K562 (cell line): ENCODE data around the gene SLCO2A1. TPM values are rescaled to one million over a fixed set of nuclear protein-coding genes. Genes with fewer than 3 reads are reported as not detected.

Experiments
- ATAC-seq: fragments of 200-7000 bp; cut with Tn5 transposase; 3 replicates; pipeline ENCODE4 v1.9.1; 2020; ENCODE audit warnings: moderate library complexity
- BruUV-seq: library from RNA; stranded (reverse); fragments of 400-500 nt; replicated peaks from 2 replicates; lab custom pipeline; 2021; lab: Mats Ljungman, UMichigan
- CTCF ChIA-PET: fragments of 300-600 bp; formaldehyde crosslinking; extraction: SDS; loops from one replicate; lab custom pipeline; 2021; ENCODE audit warnings: low intra/inter-chr PET ratio; lab: Yijun Ruan, JAX
- POLR2A ChIA-PET: fragments of 300-600, 350-650 bp; sonication (Branson Sonifier 250); formaldehyde crosslinking; extraction: SDS; loops from one replicate; lab custom pipeline; 2021; ENCODE audit warnings: antibody characterized with exemption, inconsistent platforms; lab: Yijun Ruan, JAX
- DNase-seq, 4 experiments: peaks; one replicate each; pipeline versions ENCODE4 v3.0.0 to v3.0.0-alpha.2; 2011 to 2018; ENCODE audit warnings: low spot score in 3 of 4, mixed read lengths in 3 of 4; ENCODE audit errors: extremely low read depth in 1 of 4
- FAIRE-seq: peaks from 2 replicates; lab custom pipeline; 2011; peaks lifted over from hg19 to GRCh38; lab: Jason Lieb, UNC
- H2AFZ ChIP-seq: 2 replicates; pipeline ENCODE4 v1.6.0; 2011; ENCODE audit warnings: low read depth, low read length, control low read depth, inconsistent platforms
- H3K27ac ChIP-seq: fragments of 200-600 bp; 3 replicates; pipeline ENCODE4 v1.8.0; 2011; ENCODE audit warnings: low read depth, mild to moderate bottlenecking, control low read depth, inconsistent platforms, low read length, moderate library complexity, mixed read lengths; ENCODE audit errors: extremely low read depth
- H3K27me3 ChIP-seq, 2 experiments: fragments of 300-600 bp in 1 of 2; 2 replicates in 1 of 2; 3 replicates in 1 of 2; pipeline versions ENCODE4 v1.6.0 to v1.8.0; 2011; ENCODE audit warnings: inconsistent platforms in 2 of 2, low read length in 2 of 2, mild to moderate bottlenecking in 1 of 2, mixed read lengths in 1 of 2, moderate library complexity in 1 of 2; ENCODE audit not compliant: control insufficient read depth in 2 of 2, insufficient read depth in 2 of 2
- H3K36me3 ChIP-seq: fragments of 300-600 bp; 3 replicates; pipeline ENCODE4 v1.8.0; 2011; ENCODE audit warnings: mild to moderate bottlenecking, low read length, inconsistent platforms; ENCODE audit not compliant: control insufficient read depth, insufficient read depth
- H3K4me1 ChIP-seq, 2 experiments: fragments of 200-600 bp in 1 of 2; replicated peaks in 1 of 2; 2 replicates in 1 of 2; 3 replicates in 1 of 2; pipeline versions ENCODE4 v1.5.1 to v1.8.0; 2011; ENCODE audit warnings: inconsistent platforms in 2 of 2, low read length in 2 of 2, mild to moderate bottlenecking in 1 of 2, mixed read lengths in 1 of 2, moderate library complexity in 1 of 2; ENCODE audit not compliant: control insufficient read depth in 2 of 2, insufficient read depth in 2 of 2
- H3K4me2 ChIP-seq: 2 replicates; pipeline ENCODE4 v1.6.1; 2011; ENCODE audit warnings: low read length, control low read depth, inconsistent platforms, mixed read lengths; ENCODE audit not compliant: insufficient read depth
- H3K4me3 ChIP-seq: fragments of 200-600 bp; sonication (generic), shearing (Covaris generic); 2 replicates; pipeline ENCODE4 v1.5.1; 2016; ENCODE audit warnings: control low read depth, inconsistent platforms
- H3K79me2 ChIP-seq: fragments of 200-600 bp; 3 replicates; pipeline ENCODE4 v1.8.0; 2011; ENCODE audit warnings: low read length, inconsistent platforms; ENCODE audit not compliant: control insufficient read depth, insufficient read depth
- H3K9ac ChIP-seq, 2 experiments: 2 replicates each; pipeline versions ENCODE4 v1.6.0 to v1.6.1; 2011; ENCODE audit warnings: low read depth in 2 of 2, low read length in 2 of 2, control low read depth in 1 of 2, inconsistent platforms in 1 of 2, mild to moderate bottlenecking in 1 of 2, mixed read lengths in 1 of 2; ENCODE audit not compliant: insufficient read depth in 1 of 2
- H3K9me1 ChIP-seq: one replicate; pipeline ENCODE4 v1.6.0; 2011; ENCODE audit warnings: inconsistent platforms, mild to moderate bottlenecking, low read length, moderate library complexity; ENCODE audit not compliant: control insufficient read depth, insufficient read depth
- H3K9me3 ChIP-seq: replicated peaks from 2 replicates; pipeline ENCODE4 v1.5.1; 2011; ENCODE audit warnings: low read depth, low read length, inconsistent platforms; ENCODE audit not compliant: control insufficient read depth, insufficient read depth
- H4K20me1 ChIP-seq: replicated peaks from 2 replicates; pipeline ENCODE4 v1.6.1; 2011; ENCODE audit warnings: low read length, inconsistent platforms, mixed read lengths; ENCODE audit not compliant: control insufficient read depth, insufficient read depth
- E2F8 ChIP-seq: fragments of 450-650 bp; IDR thresholded peaks from 2 replicates; pipeline ENCODE4 v1.7.1; 2018; ENCODE audit warnings: mild to moderate bottlenecking, low read depth; ENCODE audit not compliant: partially characterized antibody
- MEF2D ChIP-seq: conservative IDR thresholded peaks from 2 replicates; pipeline ENCODE4 v1.6.1; 2016; ENCODE audit warnings: low read depth, missing genetic modification characterization, missing compliant biosample characterization
- SNAPC5 ChIP-seq: fragments of 250-450 bp; sonication (Bioruptor Pico); IDR thresholded peaks from 2 replicates; pipeline ENCODE4 v1.8.0; 2021; ENCODE audit warnings: moderate library complexity, mild to moderate bottlenecking, inconsistent platforms
- TEAD4 ChIP-seq, 2 experiments: sonication (generic) in 1 of 2; formaldehyde crosslinking in 1 of 2; IDR thresholded peaks; 2 replicates each; pipeline versions ENCODE4 v1.6.1 to v1.8.0; 2012 to 2022; ENCODE audit warnings: borderline replicate concordance in 1 of 2, inconsistent platforms in 1 of 2, low read length in 1 of 2, mild to moderate bottlenecking in 1 of 2, missing genetic modification reagents in 1 of 2
- ZNF354B ChIP-seq: fragments of 250-450 bp; sonication (Bioruptor Pico); IDR thresholded peaks from 2 replicates; pipeline ENCODE4 v1.4.0; 2020
- WGBS: fragments of 100-300 bp; shearing (Covaris generic); methylation state at CpG from one replicate; pipeline ENCODE4 v1.1.6; 2016; ENCODE audit warnings: low coverage, mixed read lengths; ENCODE audit not compliant: insufficient coverage; ENCODE audit errors: missing lambda C conversion rate; 5-methylcytosine and 5-hydroxymethylcytosine counted together
- in situ Hi-C: fragments of 300-500 bp; cut with MboI; formaldehyde crosslinking; loops from 4 replicates; pipeline ENCODE4 v1.15.0; 2018; ENCODE audit warnings: inconsistent platforms, mixed read lengths
- intact Hi-C: fragments of 100-400 bp; cut with micrococcal nuclease; formaldehyde crosslinking; loops from 2 replicates; pipeline ENCODE4 v1.14.2; 2022
- polyA plus RNA-seq, 8 experiments: library from polyadenylated mRNA; depleted of rRNA in 4 of 8; stranded (reverse) in 5 of 8; unstranded in 3 of 8; fragments of >200 nt; fragmentation: Nextera tagmentation in 2 of 8; fragmentation: Illumina TruSeq in 1 of 8; extraction: Ambion mirVana in 2 of 8; extraction: Trizol in 1 of 8; gene quantifications; 2 replicates each; pipeline versions ENCODE4 v1.2.1 to v1.2.3, GENCODE V29; 2011 to 2014; ENCODE audit warnings: inconsistent platforms in 1 of 8, missing spikeins in 1 of 8
- total RNA-seq, 7 experiments: library from RNA; depleted of rRNA in 6 of 7; stranded (reverse); fragments of >200 nt in 6 of 7; fragmentation: Illumina TruSeq in 2 of 7; extraction: Trizol in 2 of 7; gene quantifications; 2 replicates each; pipeline versions ENCODE4 v1.2.1 to v1.2.3, GENCODE V29; 2011 to 2021; ENCODE audit warnings: low replicate concordance in 1 of 7
- TF ChIP-seq, protein P1 (sequence below): sonication (generic); IDR thresholded peaks from 2 replicates; pipeline ENCODE4 v1.6.1; 2016

Gene SLCO2A1
- total and polyA plus RNA-seq, 9 of the 15 experiments (the other 6 are each of a cell fraction or from before 2014, with no cell fraction given) = 0.16 to 1.0 TPM; not detected in 7

GRCh38 chr3:134038071-134038491, 8.4 kb upstream of the SLCO2A1 start:
- H3K36me3 ChIP-seq = no peaks in the 10 kb centered on the region
- TF ChIP-seq E2F8 (no peak), TEAD4 (IDR thresholded peaks at IDR 0.05; ENCODE audit: low read length) (no peak), TEAD4 (CRISPR knock-in tag; IDR thresholded peaks at IDR 0.05; ENCODE audit: borderline replicate concordance) (no peak), ZNF354B (CRISPR knock-in tag) (no peak), SNAPC5 (CRISPR knock-in tag) (no peak), MEF2D (tag) (no peak)
- TF ChIP-seq, protein P1, sequence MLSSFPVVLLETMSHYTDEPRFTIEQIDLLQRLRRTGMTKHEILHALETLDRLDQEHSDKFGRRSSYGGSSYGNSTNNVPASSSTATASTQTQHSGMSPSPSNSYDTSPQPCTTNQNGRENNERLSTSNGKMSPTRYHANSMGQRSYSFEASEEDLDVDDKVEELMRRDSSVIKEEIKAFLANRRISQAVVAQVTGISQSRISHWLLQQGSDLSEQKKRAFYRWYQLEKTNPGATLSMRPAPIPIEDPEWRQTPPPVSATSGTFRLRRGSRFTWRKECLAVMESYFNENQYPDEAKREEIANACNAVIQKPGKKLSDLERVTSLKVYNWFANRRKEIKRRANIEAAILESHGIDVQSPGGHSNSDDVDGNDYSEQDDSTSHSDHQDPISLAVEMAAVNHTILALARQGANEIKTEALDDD = no peak
- H4K20me1 ChIP-seq = no peaks in the 10 kb centered on the region
- no peak overlapping the region for H3K4me3 ChIP-seq
- no peak overlapping the region for H3K4me2 ChIP-seq
- no peak overlapping the region for H2AFZ ChIP-seq
- no peaks in the 10 kb centered on the region for H3K9me1 ChIP-seq
- no peaks in the 10 kb centered on the region for H3K9me3 ChIP-seq
- no peaks in the 10 kb centered on the region for H3K79me2 ChIP-seq
- no peaks in the 10 kb centered on the region for H3K4me1 ChIP-seq
- intact Hi-C loops = no loop called here
- H3K9ac ChIP-seq = no peak overlapping the region
- ChIA-PET POLR2A (no interaction called here), CTCF (interaction anchor here (1.4 kb wide), 1 partner anchor 108 kb away, joined by 5 read pairs; no protein-coding TSS in a partner anchor)
- no peak for DNase-seq
- in situ Hi-C loops = no loop called here
- WGBS = 26% methylated on average over 8 of the region's 10 CpGs
- no peak for ATAC-seq
- FAIRE-seq = no peak
- no peak overlapping the region for H3K27ac ChIP-seq
- H3K27me3 ChIP-seq = peaks cover 0 to 10% of the 10 kb centered on the region in 2 experiments; a peak in 2 of 5 replicates
- no TSS peak for BruUV-seq
